ENCODE measurements around the gene SYT8.

SYT8 gene

GRCh38 chr11:1793081-1793480 is 41.7 kb upstream of the SYT8 start:
- Histone ChIP-seq H3K4me1 (ENCODE audit: control insufficient read depth, insufficient read depth, low read length) (no peaks in the 10 kb centered on the region), H3K27ac (ENCODE audit: extremely low read depth, low read depth, low read length) (no peak overlapping the region), H3K9me3 (ENCODE audit: control insufficient read depth, insufficient read depth, low read depth, low read length) (no peaks in the 10 kb centered on the region), H3K36me3 (ENCODE audit: control insufficient read depth in 2 of 2, insufficient read depth in 1 of 2, low read length in 2 of 2) (no peaks in the 10 kb centered on the region), H3K4me3 (ENCODE audit: low read depth, low read length) (no peak overlapping the region)
- TF ChIP-seq ZBTB49 (tag by site-specific recombination; IDR thresholded peaks at IDR 0.05; ENCODE audit: low read depth): no peak
- TF ChIP-seq ZNF621 (tag by site-specific recombination; IDR thresholded peaks at IDR 0.05): no peak
- TF ChIP-seq ZNF585B (tag by site-specific recombination; IDR thresholded peaks at IDR 0.05): no peak
- no peak for TF ChIP-seq ZNF791 (tag by site-specific recombination; IDR thresholded peaks at IDR 0.05)
- no peak for TF ChIP-seq ZNF211 (tag by site-specific recombination; IDR thresholded peaks at IDR 0.05; ENCODE audit: low read depth)
- TF ChIP-seq REPIN1 (tag by site-specific recombination; IDR thresholded peaks at IDR 0.05; ENCODE audit: low read depth): no peak
- TF ChIP-seq HOXC10 (CRISPR knock-in tag; IDR thresholded peaks at IDR 0.05): no peak
- no peak for TF ChIP-seq ZNF558 (tag by site-specific recombination; IDR thresholded peaks at IDR 0.05)
- no peak for TF ChIP-seq ZNF169 (tag by site-specific recombination; IDR thresholded peaks at IDR 0.05)
- TF ChIP-seq ZNF776 (tag by site-specific recombination; IDR thresholded peaks at IDR 0.05; ENCODE audit: borderline replicate concordance): no peak
- no peak for TF ChIP-seq ZNF19 (tag by site-specific recombination; IDR thresholded peaks at IDR 0.05; ENCODE audit: low read depth)
- TF ChIP-seq ZNF138 (tag by site-specific recombination; IDR thresholded peaks at IDR 0.05; ENCODE audit: borderline replicate concordance): no peak
- TF ChIP-seq ZNF354C (tag by site-specific recombination; IDR thresholded peaks at IDR 0.05; ENCODE audit: borderline replicate concordance, low read depth): no peak
- TF ChIP-seq ZNF521 (tag by site-specific recombination; IDR thresholded peaks at IDR 0.05): no peak
- ChIA-PET CTCF (interaction anchor here (1.8 kb wide), 1 partner anchor 99 kb away, joined by 8 read pairs; no protein-coding TSS in a partner anchor), POLR2A (interaction anchor here (0.7 kb wide), 1 partner anchor 11 kb away, joined by 3 read pairs; no protein-coding TSS in a partner anchor)

DNA sequence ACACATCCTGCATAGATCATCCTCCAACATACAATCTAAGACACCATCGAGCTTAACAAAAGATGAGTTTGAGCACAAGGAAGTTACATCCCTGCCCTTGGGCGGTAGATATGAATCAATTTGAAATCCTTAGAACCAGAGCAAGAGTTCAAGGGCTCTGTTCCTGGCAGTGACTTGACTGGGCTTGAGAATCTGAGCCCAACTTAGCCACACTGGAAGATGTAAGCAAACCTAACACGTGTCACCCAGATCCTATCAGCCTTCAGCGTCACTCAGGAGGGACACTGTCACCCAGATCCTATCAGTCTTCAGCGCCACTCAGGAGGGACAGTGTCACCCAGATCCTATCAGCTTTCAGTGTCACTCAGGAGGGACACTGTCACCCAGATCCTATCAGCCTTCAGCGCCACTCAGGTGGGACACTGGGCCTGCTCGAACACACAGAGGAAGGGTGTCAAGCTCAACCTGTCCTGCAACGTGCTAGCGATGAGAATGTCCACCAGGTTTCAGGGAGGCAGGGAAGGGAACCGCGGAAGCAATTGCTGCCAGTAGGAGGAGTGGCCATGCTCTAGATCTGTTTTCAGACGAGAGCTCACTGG is 38.3 kb upstream of the SYT8 start:
- ChIA-PET POLR2A (no interaction called here), CTCF (interaction anchor here (0.9 to 1.2 kb wide), 2 partner anchors 9 to 37 kb away, joined by 3 to 5 read pairs; no protein-coding TSS in a partner anchor)
- TF ChIP-seq ZBTB10 (tag by site-specific recombination; IDR thresholded peaks at IDR 0.05) (no peak), ZNF311 (tag by site-specific recombination; IDR thresholded peaks at IDR 0.05; ENCODE audit: borderline replicate concordance) (no peak), ZNF121 (tag by site-specific recombination; IDR thresholded peaks at IDR 0.05) (no peak), ZNF701 (tag by site-specific recombination; IDR thresholded peaks at IDR 0.05) (no peak), OSR2 (tag by site-specific recombination; IDR thresholded peaks at IDR 0.05) (no peak), ZNF670 (tag by site-specific recombination; IDR thresholded peaks at IDR 0.05; ENCODE audit: low read depth) (no peak), ZNF398 (tag by site-specific recombination; IDR thresholded peaks at IDR 0.05) (no peak), ZNF585B (tag by site-specific recombination; IDR thresholded peaks at IDR 0.05) (no peak), FEZF1 (tag by site-specific recombination; IDR thresholded peaks at IDR 0.05) (no peak), ZIC2 (tag by site-specific recombination; IDR thresholded peaks at IDR 0.05) (no peak)
- TF ChIP-seq, protein P1, sequence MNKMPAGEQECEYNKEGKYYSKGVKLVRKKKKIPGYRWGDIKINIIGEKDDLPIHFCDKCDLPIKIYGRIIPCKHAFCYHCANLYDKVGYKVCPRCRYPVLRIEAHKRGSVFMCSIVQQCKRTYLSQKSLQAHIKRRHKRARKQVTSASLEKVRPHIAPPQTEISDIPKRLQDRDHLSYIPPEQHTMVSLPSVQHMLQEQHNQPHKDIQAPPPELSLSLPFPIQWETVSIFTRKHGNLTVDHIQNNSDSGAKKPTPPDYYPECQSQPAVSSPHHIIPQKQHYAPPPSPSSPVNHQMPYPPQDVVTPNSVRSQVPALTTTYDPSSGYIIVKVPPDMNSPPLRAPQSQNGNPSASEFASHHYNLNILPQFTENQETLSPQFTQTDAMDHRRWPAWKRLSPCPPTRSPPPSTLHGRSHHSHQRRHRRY (tag by site-specific recombination; IDR thresholded peaks at IDR 0.05): no peak
- Histone ChIP-seq H3K36me3 (ENCODE audit: control insufficient read depth in 2 of 2, insufficient read depth in 1 of 2, low read length in 2 of 2) (no peaks in the 10 kb centered on the region), H3K9me3 (ENCODE audit: control insufficient read depth, insufficient read depth, low read depth, low read length) (no peaks in the 10 kb centered on the region), H3K4me1 (ENCODE audit: control insufficient read depth, insufficient read depth, low read length) (no peaks in the 10 kb centered on the region), H3K27ac (ENCODE audit: extremely low read depth, low read depth, low read length) (no peak overlapping the region), H3K4me3 (ENCODE audit: low read depth, low read length) (no peak overlapping the region)

All from HEK293 (cell line).